IMR-90 (cell line): ENCODE results near the gene CEBPA. TPM values are rescaled to one million over a fixed set of nuclear protein-coding genes. Genes with fewer than 3 reads are reported as not detected.

Experiments
- ATAC-seq: fragments of 200-7000 bp; cut with Tn5 transposase; 2 replicates; pipeline ENCODE4 v1.9.1; 2020; ENCODE audit warnings: low read depth, mild to moderate bottlenecking, moderate library complexity
- BruUV-seq: library from RNA; stranded (reverse); fragments of 400-500 nt; replicated peaks from 2 replicates; lab custom pipeline; 2021; lab: Mats Ljungman, UMichigan
- CTCF ChIA-PET: fragments of 300-600 bp; formaldehyde crosslinking; extraction: SDS; loops from one replicate; lab custom pipeline; 2021; ENCODE audit warnings: antibody characterized with exemption; lab: Yijun Ruan, JAX
- POLR2A ChIA-PET: fragments of 300-600 bp; sonication (Branson Sonifier 250); formaldehyde crosslinking; loops from one replicate; lab custom pipeline; 2022; ENCODE audit warnings: antibody characterized with exemption; ENCODE audit not compliant: unreplicated experiment; lab: Charles Lee
- DNase-seq: peaks from one replicate; pipeline ENCODE4 v3.0.0; 2013
- H2AFZ ChIP-seq: replicated peaks from 2 replicates; pipeline ENCODE3; 2013; ENCODE audit warnings: low read length, mild to moderate bottlenecking; ENCODE audit not compliant: poor library complexity
- H2AK5ac ChIP-seq: 2 replicates; pipeline ENCODE4 v1.6.1; 2013; ENCODE audit warnings: low read depth, low read length, inconsistent platforms
- H2AK9ac ChIP-seq: replicated peaks from 2 replicates; pipeline ENCODE3; 2013; ENCODE audit warnings: mild to moderate bottlenecking, low read depth, low read length, moderate library complexity; ENCODE audit not compliant: poor library complexity
- H2BK120ac ChIP-seq: 2 replicates; pipeline ENCODE4 v1.6.1; 2013; ENCODE audit warnings: low read depth, low read length, inconsistent platforms
- H2BK15ac ChIP-seq: 3 replicates; pipeline ENCODE4 v1.6.1; 2013; ENCODE audit warnings: low read depth, low read length, inconsistent platforms
- H2BK20ac ChIP-seq: 2 replicates; pipeline ENCODE4 v1.6.1; 2013; ENCODE audit warnings: low read depth, mild to moderate bottlenecking, inconsistent platforms, low read length, moderate library complexity
- H2BK5ac ChIP-seq: 2 replicates; pipeline ENCODE4 v1.6.1; 2013; ENCODE audit warnings: mild to moderate bottlenecking, low read depth, low read length, inconsistent platforms; ENCODE audit not compliant: poor library complexity, severe bottlenecking
- H3K14ac ChIP-seq: replicated peaks from 2 replicates; pipeline ENCODE4 v1.6.1; 2013; ENCODE audit warnings: low read depth, low read length, inconsistent platforms
- H3K18ac ChIP-seq: 2 replicates; pipeline ENCODE4 v1.6.1; 2013; ENCODE audit warnings: low read depth, low read length, control low read depth
- H3K23ac ChIP-seq: 2 replicates; pipeline ENCODE4 v1.6.1; 2013; ENCODE audit warnings: low read depth, low read length, inconsistent platforms
- H3K27ac ChIP-seq: 2 replicates; pipeline ENCODE4 v1.5.1; 2013; ENCODE audit warnings: mild to moderate bottlenecking, control low read depth, low read length; ENCODE audit not compliant: insufficient read depth
- H3K27me3 ChIP-seq: 2 replicates; pipeline ENCODE4 v1.6.1; 2013; ENCODE audit warnings: low read length; ENCODE audit not compliant: control insufficient read depth, insufficient read depth
- H3K36me3 ChIP-seq: 2 replicates; pipeline ENCODE4 v1.6.1; 2013; ENCODE audit warnings: low read length, mixed read lengths; ENCODE audit not compliant: control insufficient read depth, insufficient read depth
- H3K4ac ChIP-seq: 2 replicates; pipeline ENCODE4 v1.6.1; 2013; ENCODE audit warnings: low read depth, low read length, inconsistent platforms
- H3K4me1 ChIP-seq: 2 replicates; pipeline ENCODE4 v1.6.1; 2013; ENCODE audit warnings: low read length, mixed read lengths; ENCODE audit not compliant: control insufficient read depth, insufficient read depth
- H3K4me2 ChIP-seq: 2 replicates; pipeline ENCODE4 v1.6.1; 2013; ENCODE audit warnings: low read depth, mild to moderate bottlenecking, control low read depth, low read length, moderate library complexity
- H3K4me3 ChIP-seq: 2 replicates; pipeline ENCODE4 v1.5.1; 2013; ENCODE audit warnings: low read depth, mild to moderate bottlenecking, control low read depth, low read length, moderate library complexity; ENCODE audit not compliant: insufficient read depth
- H3K56ac ChIP-seq: 2 replicates; pipeline ENCODE4 v1.6.1; 2013; ENCODE audit warnings: low read length, inconsistent platforms; ENCODE audit not compliant: insufficient read depth; ENCODE audit errors: extremely low read depth
- H3K79me1 ChIP-seq, 2 experiments: 2 replicates each; pipeline ENCODE4 v1.6.1; 2013; ENCODE audit warnings: low read length in 2 of 2, inconsistent platforms in 1 of 2, low read depth in 1 of 2
- H3K9ac ChIP-seq: 2 replicates; pipeline ENCODE4 v1.6.1; 2013; ENCODE audit warnings: low read depth, low read length, control low read depth
- H3K9me1 ChIP-seq: 2 replicates; pipeline ENCODE4 v1.6.1; 2013; ENCODE audit warnings: low read length, inconsistent platforms; ENCODE audit not compliant: insufficient read depth
- H3K9me3 ChIP-seq: 2 replicates; pipeline ENCODE4 v1.6.1; 2013; ENCODE audit warnings: low read length; ENCODE audit not compliant: control insufficient read depth, insufficient read depth
- H4K20me1 ChIP-seq: 2 replicates; pipeline ENCODE4 v1.6.1; 2013; ENCODE audit warnings: low read length, inconsistent platforms; ENCODE audit not compliant: insufficient read depth
- H4K5ac ChIP-seq: 2 replicates; pipeline ENCODE4 v1.6.1; 2013; ENCODE audit warnings: mild to moderate bottlenecking, low read depth, low read length, control low read depth
- H4K8ac ChIP-seq, 2 experiments: 2 replicates each; pipeline ENCODE4 v1.6.1; 2013; ENCODE audit warnings: low read depth in 2 of 2, low read length in 2 of 2, control low read depth in 1 of 2, inconsistent platforms in 1 of 2
- H4K91ac ChIP-seq: 2 replicates; pipeline ENCODE4 v1.6.1; 2013; ENCODE audit warnings: low read depth, low read length, inconsistent platforms; ENCODE audit not compliant: insufficient read depth
- FOS ChIP-seq: fragments of 150-350 bp; IDR thresholded peaks from 2 replicates; pipeline ENCODE4 v1.6.1; 2016; ENCODE audit warnings: low read depth, low read length
- MXI1 ChIP-seq: IDR thresholded peaks from 2 replicates; pipeline ENCODE4 v1.6.1; 2012; ENCODE audit warnings: low read depth, mild to moderate bottlenecking, low read length, moderate library complexity, borderline replicate concordance
- WGBS, 2 experiments: methylation state at CpG; one replicate each; pipeline versions ENCODE4 v1.1.5 to v1.1.7; 2013; ENCODE audit warnings: missing lambda C conversion rate in 2 of 2; ENCODE audit not compliant: insufficient read length in 1 of 2; ENCODE audit errors: extremely low coverage in 2 of 2; 5-methylcytosine and 5-hydroxymethylcytosine counted together
- dilution Hi-C: fragments of 300-500 bp; cut with HindIII; formaldehyde crosslinking; loops from one replicate; pipeline ENCODE4 v1.14.3; 2018; ENCODE audit warnings: low sequenced_read_pairs; ENCODE audit not compliant: unreplicated experiment
- in situ Hi-C: fragments of 300-500 bp; cut with MboI; formaldehyde crosslinking; loops from 3 replicates; pipeline ENCODE4 v1.14.3; 2019; ENCODE audit warnings: low sequenced_read_pairs, inconsistent platforms, mixed read lengths
- intact Hi-C: fragments of 100-400 bp; cut with micrococcal nuclease; formaldehyde crosslinking; loops from 2 replicates; pipeline ENCODE4 v1.10.0; 2022
- polyA plus RNA-seq, 3 experiments: library from polyadenylated mRNA; depleted of rRNA; stranded (reverse); fragments of >200 nt; gene quantifications; 2 replicates each; pipeline ENCODE4 v1.2.3, GENCODE V29; 2012; ENCODE audit warnings: low replicate concordance in 1 of 3
- total RNA-seq: library from RNA; depleted of rRNA; stranded (reverse); fragments of >200 nt; gene quantifications from 2 replicates; pipeline ENCODE4 v1.2.3, GENCODE V29; 2012

CEBPA gene
- total and polyA plus RNA-seq, 2 of the 4 experiments (the other 2 are of a cell fraction), result under 0.01 to 0.09 TPM

- H4K91ac ChIP-seq, result no peak overlapping the region
- no peak overlapping the region for H3K23ac ChIP-seq
- H3K9me1 ChIP-seq, result no peaks in the 10 kb centered on the region
- H4K20me1 ChIP-seq, result no peaks in the 10 kb centered on the region
- no peak overlapping the region for H3K4me2 ChIP-seq
- POLR2A ChIA-PET, result no interaction called here
- intact Hi-C loops (no loop called here), dilution Hi-C loops (no loop called here), in situ Hi-C loops (no loop called here)
- no peaks in the 10 kb centered on the region for H3K79me1 ChIP-seq
- no peak overlapping the region for H3K9ac ChIP-seq
- H3K4me3 ChIP-seq, result no peak overlapping the region
- no peaks in the 10 kb centered on the region for H3K4me1 ChIP-seq
- no peak overlapping the region for H2AK9ac ChIP-seq
- no TSS peak for BruUV-seq
- H2AK5ac ChIP-seq, result no peak overlapping the region
- H2AFZ ChIP-seq, result no peak overlapping the region
- H3K9me3 ChIP-seq, result no peaks in the 10 kb centered on the region
- DNase-seq (no peak), ATAC-seq (no peak)
- no peak overlapping the region for H4K8ac ChIP-seq
- no peak overlapping the region for H2BK20ac ChIP-seq
- no peak overlapping the region for H2BK5ac ChIP-seq
- TF ChIP-seq MXI1, result no peak
- TF ChIP-seq FOS, result no peak
- CTCF ChIA-PET, result no interaction called here
- no peak overlapping the region for H2BK120ac ChIP-seq
- peaks cover 17% of the 10 kb centered on the region for H3K27me3 ChIP-seq
- WGBS, 2 experiments, result 71% methylated on average over 9 of the region's 22 CpGs; no CpG with 5 or more reads in 1 of the 2 experiments
- H3K56ac ChIP-seq, result no peak overlapping the region
- no peak overlapping the region for H3K4ac ChIP-seq
- H3K14ac ChIP-seq, result no peak overlapping the region
- H3K36me3 ChIP-seq, result no peaks in the 10 kb centered on the region
- H2BK15ac ChIP-seq, result no peak overlapping the region
- no peak overlapping the region for H4K5ac ChIP-seq
- no peak overlapping the region for H3K18ac ChIP-seq
- H3K27ac ChIP-seq, result no peak overlapping the region
Measured at GRCh38 chr19:33281296-33281926, 20.9 kb downstream of the CEBPA start.
